OCI-M2 (cell line): ENCODE measurements around the gene MYBBP1A.
"Not testable (repeated sequence)": the region's sequence is repeated elsewhere in the genome, so short reads cannot be mapped to it uniquely, and the experiment has no call there.

Experiments used
- DNase-seq: peaks from one replicate; lab custom pipeline; 2025; ENCODE audit not compliant: unreplicated experiment; lab: John Stamatoyannopoulos, UW

Gene MYBBP1A

GRCh38 chr17:4590981-4591453 lies 35.8 kb upstream of the MYBBP1A start:
- no peak for DNase-seq

DNA sequence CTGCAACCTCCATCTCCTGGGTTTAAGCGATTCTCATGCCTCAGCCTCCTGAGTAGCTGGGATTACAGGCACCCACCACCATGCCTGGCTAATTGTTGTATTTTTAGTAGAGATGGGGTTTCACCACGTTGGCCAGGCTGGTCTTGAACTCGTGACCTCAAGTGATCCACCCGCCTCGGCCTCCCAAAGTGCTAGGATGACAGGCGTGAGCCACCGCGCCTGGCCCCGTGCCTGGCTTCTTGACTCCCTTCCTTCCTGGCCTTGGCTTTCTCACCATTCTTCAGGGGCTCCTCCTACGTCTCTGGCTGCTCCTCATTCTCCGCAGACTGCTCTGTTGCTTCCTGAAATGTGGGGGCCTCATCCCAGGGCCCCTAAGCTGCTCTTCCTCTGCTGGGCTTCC lies 34.9 kb upstream of the MYBBP1A start:
- DNase-seq, result not testable (repeated sequence)

- DNase-seq, result no peak
Observed at GRCh38 chr17:4588898-4589625, 33.9 kb upstream of the MYBBP1A start.

DNA sequence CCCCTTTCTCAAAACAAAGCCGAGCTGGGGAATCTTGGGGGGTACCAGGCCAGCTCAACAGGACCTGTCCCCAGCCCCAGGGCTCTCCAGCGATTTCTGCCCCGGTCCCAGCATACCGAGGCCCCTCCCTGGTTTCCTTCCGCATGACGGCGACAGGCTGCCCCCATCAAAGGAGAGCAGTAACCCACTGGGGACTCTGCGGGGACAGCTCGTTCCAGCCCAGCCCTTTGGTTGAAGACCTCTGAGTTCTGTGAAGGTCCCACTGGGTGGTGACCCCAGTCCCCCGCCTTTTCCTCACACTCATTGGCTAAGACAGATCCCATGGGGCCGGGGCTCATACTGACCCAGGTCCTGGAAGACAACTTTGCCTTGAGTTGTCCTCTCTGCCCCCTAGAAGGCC lies 33.2 kb upstream of the MYBBP1A start:
- no peak for DNase-seq

- no peak for DNase-seq
Observed at GRCh38 chr17:4587803-4588202, 32.6 kb upstream of the MYBBP1A start.

- DNase-seq, result no peak
Observed at GRCh38 chr17:4587195-4587594, 32.0 kb upstream of the MYBBP1A start.

- no peak for DNase-seq
Observed at GRCh38 chr17:4586043-4586442, 30.9 kb upstream of the MYBBP1A start.

- DNase-seq, result no peak
Observed at GRCh38 chr17:4585638-4585994, 30.4 kb upstream of the MYBBP1A start.

DNA sequence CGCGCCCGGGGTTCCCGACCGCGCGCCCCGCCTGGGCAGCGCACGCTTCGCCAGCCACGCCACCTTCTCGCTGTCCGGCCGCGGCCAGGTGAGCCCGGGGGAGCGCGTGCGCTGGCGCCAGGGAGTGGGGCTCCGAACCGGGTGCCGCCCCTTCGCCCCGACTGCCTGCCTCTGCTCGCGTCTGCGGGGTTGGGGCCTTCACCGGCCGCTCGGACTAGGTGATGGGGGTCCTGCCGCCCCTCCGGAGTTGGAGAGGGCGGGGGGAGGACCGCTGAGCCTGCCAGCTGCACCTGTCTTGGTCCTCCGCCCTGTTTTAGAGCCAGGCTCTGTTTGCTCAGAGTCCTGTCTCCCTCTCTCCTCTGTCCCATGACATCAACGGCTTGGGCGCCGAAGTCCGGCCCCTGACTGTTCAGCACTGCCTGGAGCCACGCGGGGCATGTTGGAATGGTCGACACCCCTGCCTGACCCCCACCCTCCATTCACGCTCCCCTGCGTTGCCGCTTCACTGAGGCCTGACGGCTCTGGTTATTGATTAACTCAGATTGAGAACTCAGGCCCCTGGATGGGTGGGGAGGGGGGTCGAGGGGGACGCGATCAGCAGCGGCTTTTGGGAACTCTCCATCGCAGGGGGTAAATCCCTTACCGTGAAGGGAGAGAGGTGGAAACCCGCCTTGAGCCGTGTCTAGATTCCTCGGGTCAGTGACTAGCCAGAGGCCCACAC lies 29.9 kb upstream of the MYBBP1A start:
- no peak for DNase-seq

DNA sequence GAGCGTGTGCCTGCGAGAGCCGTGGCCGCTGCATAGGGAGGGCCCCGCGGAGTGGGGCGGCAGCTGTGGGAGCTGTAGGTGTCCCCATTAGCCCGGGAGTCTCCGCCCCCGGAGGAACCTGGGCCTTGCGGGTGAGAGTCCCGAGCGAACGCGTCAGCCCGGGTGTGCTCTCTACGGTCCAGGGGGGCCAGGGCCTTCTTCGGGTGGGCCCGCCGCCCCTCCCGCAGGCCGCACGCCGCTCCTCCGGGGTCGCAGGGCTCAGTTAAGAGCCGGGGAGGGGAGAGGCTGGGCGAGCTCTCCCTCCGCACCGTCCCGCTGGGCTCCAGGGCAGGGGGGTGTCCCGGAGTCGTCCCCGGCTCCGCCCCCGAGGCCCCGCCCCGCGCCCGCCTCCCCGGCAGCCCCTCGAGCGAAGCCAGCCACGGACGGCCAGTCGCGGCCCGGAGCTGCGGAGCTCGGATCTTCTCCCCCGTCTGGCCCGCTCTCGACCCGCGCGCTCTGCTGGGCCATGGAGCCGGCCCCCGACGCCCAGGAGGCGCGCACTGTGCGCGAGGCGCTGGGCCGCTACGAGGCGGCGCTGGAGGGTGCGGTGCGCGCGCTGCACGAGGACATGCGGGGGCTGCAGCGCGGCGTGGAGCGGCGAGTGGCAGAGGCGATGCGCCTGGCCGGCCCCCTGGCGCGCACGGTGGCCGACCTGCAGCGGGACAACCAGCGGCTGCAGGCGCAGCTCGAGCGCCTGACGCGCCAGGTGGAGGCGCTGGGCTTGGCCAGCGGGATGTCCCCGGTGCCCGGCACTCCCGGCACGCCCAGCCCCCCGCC lies 29.1 kb upstream of the MYBBP1A start, which contains the start of gene SMTNL2:
Gene SMTNL2, plus strand, starts transcription at position 429 of the 816 bp plus-strand sequence. Its CDS starts 77 bp downstream, at position 506.
- no peak for DNase-seq

GRCh38 chr17:4583782-4584100 lies 28.6 kb upstream of the MYBBP1A start:
- no peak for DNase-seq

DNA sequence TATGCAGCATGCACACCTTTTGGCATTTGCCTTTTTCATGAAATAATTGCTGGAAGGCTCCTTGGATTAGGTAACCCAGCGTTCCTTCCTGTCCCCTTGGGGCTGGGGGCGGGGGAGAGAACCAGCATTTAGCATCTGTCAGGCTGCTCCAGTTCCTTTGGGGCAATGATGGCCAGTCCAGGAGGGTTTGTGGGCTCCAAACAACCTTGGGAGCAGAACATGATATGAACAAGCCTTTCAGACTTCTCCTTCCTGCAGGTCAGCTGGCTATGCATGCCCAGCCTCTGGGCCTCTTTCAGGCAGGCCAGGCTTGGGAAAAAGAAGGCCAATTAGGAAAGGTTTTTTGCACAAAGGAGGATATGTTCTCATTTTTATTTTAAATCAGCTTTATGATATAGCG lies 28.0 kb upstream of the MYBBP1A start:
- no peak for DNase-seq

DNA sequence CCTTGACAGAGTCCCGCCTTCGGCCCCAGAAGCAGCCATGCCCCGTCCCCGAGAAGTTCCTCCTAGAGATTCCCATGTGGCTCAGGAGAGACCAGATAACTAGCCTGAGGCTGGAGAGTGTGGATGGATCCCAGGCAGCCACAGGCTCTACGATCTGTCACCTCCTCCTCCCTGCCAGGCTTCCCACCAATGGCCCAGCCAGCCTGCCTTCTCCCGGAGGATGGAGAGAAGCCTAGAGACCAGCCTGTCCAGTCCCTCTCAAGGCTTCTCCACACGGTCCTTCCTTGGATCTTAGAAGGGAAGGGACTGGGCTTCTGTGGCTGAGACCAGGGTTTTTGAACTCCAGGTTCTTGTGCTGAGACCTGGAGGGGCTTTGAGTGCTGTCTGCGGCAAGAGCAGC lies 27.5 kb upstream of the MYBBP1A start:
- no peak for DNase-seq

DNA sequence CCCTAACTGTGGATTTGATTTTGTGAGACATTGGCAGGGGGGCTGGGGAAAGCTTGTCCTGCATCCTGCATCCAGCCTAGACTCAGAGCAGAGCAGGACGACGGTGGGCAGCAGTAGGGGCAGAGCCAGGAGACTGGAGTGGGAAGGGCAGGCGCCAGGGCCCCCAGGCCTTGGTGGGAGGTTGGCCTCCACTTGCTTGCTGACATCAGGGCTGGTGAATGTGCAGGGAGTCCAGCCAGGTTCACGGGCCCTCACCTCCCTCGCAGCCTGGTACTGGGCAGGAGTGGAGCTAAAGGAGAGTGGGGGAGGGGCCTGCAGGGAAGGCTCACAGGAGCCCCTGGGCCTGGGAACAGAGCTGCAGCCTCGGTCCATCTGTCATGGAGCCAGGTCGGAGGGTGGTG lies 26.9 kb upstream of the MYBBP1A start:
- no peak for DNase-seq

DNA sequence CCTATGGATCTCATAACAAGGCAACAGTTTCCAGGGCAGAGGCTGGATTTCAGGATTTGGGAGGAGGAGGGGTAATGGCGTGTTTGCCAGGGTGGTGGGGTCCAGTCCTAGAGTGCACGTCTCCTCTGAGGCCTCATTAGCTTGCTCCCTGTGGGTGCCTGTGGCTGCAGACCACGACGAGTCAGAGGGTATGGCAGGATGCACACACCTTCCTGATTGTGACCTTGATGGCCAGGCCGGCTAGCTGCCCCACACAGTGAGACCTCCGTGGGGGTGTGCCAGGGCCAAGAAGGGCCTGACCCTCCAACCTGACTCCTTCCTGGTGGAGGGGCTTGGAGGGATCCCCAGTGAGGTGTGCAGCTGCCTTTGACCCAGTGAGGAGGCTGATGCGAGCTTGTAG lies 25.1 kb upstream of the MYBBP1A start:
- no peak for DNase-seq

DNA sequence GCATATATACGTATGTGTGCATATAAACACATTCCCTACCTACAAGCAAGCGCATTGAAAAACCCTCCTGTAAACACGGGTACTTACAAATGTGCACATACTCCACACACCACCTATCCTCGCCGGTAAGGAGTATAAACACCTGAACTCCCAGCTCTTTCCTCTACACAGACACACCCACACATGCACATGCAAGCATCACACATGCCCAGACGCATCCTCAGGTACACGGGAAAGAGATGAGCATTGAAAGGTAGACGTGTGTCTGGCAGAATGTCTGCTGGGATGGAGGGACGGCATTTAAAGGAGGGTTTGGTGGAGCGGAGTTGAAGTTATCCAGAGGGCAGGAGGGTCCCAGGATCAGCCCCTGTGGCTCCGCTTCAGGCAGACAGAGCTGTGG lies 24.5 kb upstream of the MYBBP1A start:
- DNase-seq, result no peak

- DNase-seq, result not testable (repeated sequence)
Observed at GRCh38 chr17:4578349-4578748, 23.2 kb upstream of the MYBBP1A start.

DNA sequence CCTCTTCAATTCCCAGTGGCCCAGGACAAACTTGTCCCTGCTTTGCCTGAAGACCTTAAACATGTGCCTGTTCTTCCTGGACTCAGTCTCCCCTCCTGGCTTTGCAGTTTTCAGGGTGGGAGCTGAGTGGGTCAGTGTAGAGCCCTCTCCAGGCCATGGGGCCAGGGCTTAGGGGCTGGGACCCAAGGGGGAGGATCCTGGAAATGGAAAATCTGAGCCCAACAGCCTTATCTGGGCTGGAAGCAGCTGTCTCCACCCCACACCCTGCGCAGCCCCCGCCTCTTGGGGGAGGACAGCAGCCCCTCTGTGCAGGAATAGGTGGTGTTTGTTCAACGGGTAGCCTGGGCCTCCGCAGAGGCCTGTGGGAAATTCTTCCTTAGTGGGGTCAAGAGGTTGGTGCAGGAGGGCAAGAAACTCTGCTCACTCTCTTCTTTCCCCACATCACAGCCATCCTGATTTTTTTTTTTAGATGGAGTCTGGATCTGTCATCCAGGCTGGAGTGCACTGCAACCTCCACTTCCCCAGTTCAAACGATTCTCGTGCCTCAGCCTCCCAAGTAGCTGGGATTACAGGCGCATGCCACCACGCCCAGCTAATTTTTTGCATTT lies 22.3 kb upstream of the MYBBP1A start:
- DNase-seq, result no peak

GRCh38 chr17:4576729-4577322 lies 21.6 kb upstream of the MYBBP1A start:
- no peak for DNase-seq

DNA sequence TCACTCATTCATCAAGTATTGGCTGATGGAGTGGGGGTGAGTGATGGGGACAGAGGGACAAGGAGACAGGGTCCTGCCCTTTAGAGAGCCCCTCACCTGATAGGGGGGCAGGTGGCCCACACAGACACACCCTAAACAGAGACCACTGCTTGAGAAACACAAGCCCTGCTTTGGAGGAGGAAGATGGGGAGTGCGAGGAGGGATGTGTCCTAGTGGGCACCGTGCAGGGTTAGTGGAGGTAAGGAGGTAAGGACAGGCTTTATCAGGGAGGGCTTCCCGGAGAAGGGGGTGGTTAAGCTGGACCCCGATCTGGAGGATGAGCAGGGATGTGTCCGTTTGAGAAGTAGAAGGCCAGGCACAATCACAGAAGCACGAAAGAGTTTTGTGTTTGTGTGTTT lies 21.0 kb upstream of the MYBBP1A start:
- DNase-seq, result no peak

GRCh38 chr17:4574448-4575045 lies 19.4 kb upstream of the MYBBP1A start:
- no peak for DNase-seq
